ENCODE results near the gene ATG16L1.

DNA sequence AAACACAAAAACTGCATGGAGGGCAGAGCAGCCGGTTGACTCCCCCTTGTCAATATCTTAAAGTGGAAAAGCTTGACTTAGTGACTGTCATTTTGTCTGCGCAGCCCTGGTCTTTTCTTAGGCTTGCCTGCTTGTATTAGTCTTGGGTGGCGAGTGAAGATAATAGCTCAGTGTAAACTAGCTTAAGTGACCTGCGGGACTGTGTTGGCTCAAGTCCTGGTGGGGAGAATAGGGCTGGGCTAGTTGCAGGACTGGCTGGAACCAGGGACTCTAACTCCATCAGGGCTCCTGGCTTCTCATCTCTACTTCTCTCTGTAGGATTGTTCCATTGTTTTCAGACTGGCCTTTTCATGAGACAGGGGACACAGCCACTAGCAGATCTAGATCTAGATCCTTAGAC, 8.1 kb upstream of the ATG16L1 start:
- TF ChIP-seq CTCF (IDR thresholded peaks at IDR 0.05), result no peak
- TF ChIP-seq ZFX (IDR thresholded peaks at IDR 0.05; ENCODE audit: borderline replicate concordance), result no peak
